Measurements from ENCODE around the gene PAK1IP1.

PAK1IP1 gene

DNA sequence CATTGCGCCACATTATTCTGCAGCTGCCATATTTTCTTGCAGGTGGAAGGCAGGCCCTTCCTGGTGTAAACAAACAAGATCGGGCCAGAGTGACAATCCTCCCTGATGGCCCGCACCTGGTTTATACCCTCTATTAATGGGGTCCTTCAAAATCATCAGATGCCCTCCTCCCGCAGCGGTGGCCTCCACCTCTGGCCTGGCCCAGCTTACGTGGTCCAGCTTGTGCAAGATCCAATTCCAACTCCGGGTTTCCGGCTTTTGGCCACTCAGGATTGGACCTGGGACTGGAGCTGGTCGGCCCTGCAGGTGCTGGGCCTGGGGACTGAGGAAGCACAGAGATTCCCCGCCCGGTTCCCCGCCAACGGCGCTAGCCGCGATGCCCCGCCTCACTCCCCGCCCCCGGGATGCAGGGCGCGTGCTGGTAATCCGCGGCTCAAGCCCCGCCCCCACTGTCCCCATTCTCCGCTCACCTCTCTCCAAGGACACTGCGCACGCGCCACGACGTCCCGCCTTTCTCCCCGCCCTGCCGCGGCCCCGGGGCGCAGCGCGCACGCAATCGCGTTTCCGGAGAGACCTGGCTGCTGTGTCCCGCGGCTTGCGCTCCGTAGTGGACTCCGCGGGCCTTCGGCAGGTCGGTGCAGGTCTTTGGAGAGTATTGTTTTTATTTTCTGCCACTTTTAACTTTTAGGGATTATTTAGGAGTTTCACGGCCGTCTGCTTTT lies 52.6 kb downstream of the PAK1IP1 start, which contains the start of gene TMEM14B (continued):
- TF ChIP-seq ZNF645 (tag by site-specific recombination; IDR thresholded peaks at IDR 0.05) (no peak), ZNF501 (tag by site-specific recombination; IDR thresholded peaks at IDR 0.05) (peak; percentile 83), KLF1 (tag by site-specific recombination; IDR thresholded peaks at IDR 0.05) (peak; percentile 58), ZNF426 (tag by site-specific recombination; IDR thresholded peaks at IDR 0.05) (no peak), ATF2 (tag by site-specific recombination; IDR thresholded peaks at IDR 0.05; ENCODE audit: low read depth) (no peak), ZNF548 (tag by site-specific recombination; IDR thresholded peaks at IDR 0.05) (no peak), GLIS1 (tag by site-specific recombination; IDR thresholded peaks at IDR 0.05) (peak; percentile 34; the same call in 1 of the 2 replicates), WT1 (tag by site-specific recombination; IDR thresholded peaks at IDR 0.05) (peak; percentile 73), SP2 (tag by site-specific recombination; IDR thresholded peaks at IDR 0.05) (peak; percentile 100), HOXC10 (CRISPR knock-in tag; IDR thresholded peaks at IDR 0.05) (no peak), SP7 (tag by site-specific recombination; IDR thresholded peaks at IDR 0.05) (peak; percentile 70; the same call in 1 of the 2 replicates), GLIS2 (tag by site-specific recombination; IDR thresholded peaks at IDR 0.05) (peak; percentile 57; the same call in 1 of the 2 replicates), ZNF558 (tag by site-specific recombination; IDR thresholded peaks at IDR 0.05) (peak; percentile 46; the same call in 1 of the 2 replicates), ZXDB (tag by site-specific recombination; IDR thresholded peaks at IDR 0.05) (peak; percentile 88), ZNF518A (tag by site-specific recombination; conservative IDR thresholded peaks at IDR 0.05; ENCODE audit: low read depth) (peak; percentile 36; the same call in 1 of the 2 replicates), PBX3 (CRISPR knock-in tag; IDR thresholded peaks at IDR 0.05) (peak; percentile 87; the same call in 1 of the 2 replicates), OVOL3 (tag by site-specific recombination; IDR thresholded peaks at IDR 0.05) (no peak), ZNF76 (tag by site-specific recombination; IDR thresholded peaks at IDR 0.05; ENCODE audit: borderline replicate concordance, low read depth) (peak; percentile 50; the same call in 1 of the 2 replicates), ZNF121 (tag by site-specific recombination; IDR thresholded peaks at IDR 0.05) (peak; percentile 100), ZSCAN16 (tag by site-specific recombination; IDR thresholded peaks at IDR 0.05) (no peak), ZNF274 (IDR thresholded peaks at IDR 0.05; ENCODE audit: low read length) (no peak), ZNF274 (tag by site-specific recombination; IDR thresholded peaks at IDR 0.05; ENCODE audit: borderline replicate concordance) (no peak), ZNF324 (tag by site-specific recombination; IDR thresholded peaks at IDR 0.05) (peak; percentile 57; the same call in 1 of the 2 replicates), ZNF555 (tag by site-specific recombination; conservative IDR thresholded peaks at IDR 0.05) (no peak), KLF8 (tag by site-specific recombination; IDR thresholded peaks at IDR 0.05) (peak; percentile 78)
- TF ChIP-seq, protein P1, sequence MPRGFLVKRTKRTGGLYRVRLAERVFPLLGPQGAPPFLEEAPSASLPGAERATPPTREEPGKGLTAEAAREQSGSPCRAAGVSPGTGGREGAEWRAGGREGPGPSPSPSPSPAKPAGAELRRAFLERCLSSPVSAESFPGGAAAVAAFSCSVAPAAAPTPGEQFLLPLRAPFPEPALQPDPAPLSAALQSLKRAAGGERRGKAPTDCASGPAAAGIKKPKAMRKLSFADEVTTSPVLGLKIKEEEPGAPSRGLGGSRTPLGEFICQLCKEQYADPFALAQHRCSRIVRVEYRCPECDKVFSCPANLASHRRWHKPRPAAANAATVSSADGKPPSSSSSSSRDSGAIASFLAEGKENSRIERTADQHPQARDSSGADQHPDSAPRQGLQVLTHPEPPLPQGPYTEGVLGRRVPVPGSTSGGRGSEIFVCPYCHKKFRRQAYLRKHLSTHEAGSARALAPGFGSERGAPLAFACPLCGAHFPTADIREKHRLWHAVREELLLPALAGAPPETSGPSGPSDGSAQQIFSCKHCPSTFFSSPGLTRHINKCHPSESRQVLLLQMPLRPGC (tag by site-specific recombination; IDR thresholded peaks at IDR 0.05): peak; percentile 14; the same call in 1 of the 2 replicates
- TF ChIP-seq, protein P2, sequence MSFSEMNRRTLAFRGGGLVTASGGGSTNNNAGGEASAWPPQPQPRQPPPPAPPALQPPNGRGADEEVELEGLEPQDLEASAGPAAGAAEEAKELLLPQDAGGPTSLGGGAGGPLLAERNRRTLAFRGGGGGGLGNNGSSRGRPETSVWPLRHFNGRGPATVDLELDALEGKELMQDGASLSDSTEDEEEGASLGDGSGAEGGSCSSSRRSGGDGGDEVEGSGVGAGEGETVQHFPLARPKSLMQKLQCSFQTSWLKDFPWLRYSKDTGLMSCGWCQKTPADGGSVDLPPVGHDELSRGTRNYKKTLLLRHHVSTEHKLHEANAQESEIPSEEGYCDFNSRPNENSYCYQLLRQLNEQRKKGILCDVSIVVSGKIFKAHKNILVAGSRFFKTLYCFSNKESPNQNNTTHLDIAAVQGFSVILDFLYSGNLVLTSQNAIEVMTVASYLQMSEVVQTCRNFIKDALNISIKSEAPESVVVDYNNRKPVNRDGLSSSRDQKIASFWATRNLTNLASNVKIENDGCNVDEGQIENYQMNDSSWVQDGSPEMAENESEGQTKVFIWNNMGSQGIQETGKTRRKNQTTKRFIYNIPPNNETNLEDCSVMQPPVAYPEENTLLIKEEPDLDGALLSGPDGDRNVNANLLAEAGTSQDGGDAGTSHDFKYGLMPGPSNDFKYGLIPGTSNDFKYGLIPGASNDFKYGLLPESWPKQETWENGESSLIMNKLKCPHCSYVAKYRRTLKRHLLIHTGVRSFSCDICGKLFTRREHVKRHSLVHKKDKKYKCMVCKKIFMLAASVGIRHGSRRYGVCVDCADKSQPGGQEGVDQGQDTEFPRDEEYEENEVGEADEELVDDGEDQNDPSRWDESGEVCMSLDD (tag by site-specific recombination; IDR thresholded peaks at IDR 0.05): peak; percentile 33; the same call in 1 of the 2 replicates

All from HEK293 (cell line).